H9 (cell line): ENCODE data around the gene ERC2. TPM values are rescaled to one million over a fixed set of nuclear protein-coding genes. Genes with fewer than 3 reads are reported as not detected.

Experiments used
- DNase-seq: peaks from one replicate; pipeline ENCODE4 v3.0.0-alpha.2; 2017
- H2AFZ ChIP-seq: one replicate; pipeline ENCODE4 v1.6.1; 2013; ENCODE audit warnings: mild to moderate bottlenecking, low read length, control low read depth, moderate library complexity
- H2AK5ac ChIP-seq: 2 replicates; pipeline ENCODE4 v1.6.1; 2013; ENCODE audit warnings: low read length, control low read depth, mixed read lengths; ENCODE audit not compliant: insufficient read length
- H2BK120ac ChIP-seq: one replicate; pipeline ENCODE4 v1.6.1; 2013; ENCODE audit warnings: low read depth, mild to moderate bottlenecking, low read length, control low read depth, inconsistent platforms; ENCODE audit not compliant: poor library complexity, severe bottlenecking
- H2BK12ac ChIP-seq: 2 replicates; pipeline ENCODE4 v1.6.1; 2013; ENCODE audit warnings: low read length, control low read depth, mixed read lengths, low read depth; ENCODE audit not compliant: insufficient read length
- H2BK15ac ChIP-seq: 2 replicates; pipeline ENCODE4 v1.6.1; 2013; ENCODE audit warnings: low read depth, low read length, control low read depth
- H2BK20ac ChIP-seq: one replicate; pipeline ENCODE4 v1.6.1; 2013; ENCODE audit warnings: low read depth, mild to moderate bottlenecking, low read length, control low read depth, inconsistent platforms; ENCODE audit not compliant: poor library complexity, severe bottlenecking
- H2BK5ac ChIP-seq: 2 replicates; pipeline ENCODE4 v1.6.1; 2013; ENCODE audit warnings: low read length, control low read depth, mixed read lengths; ENCODE audit not compliant: insufficient read length
- H3K14ac ChIP-seq: 2 replicates; pipeline ENCODE4 v1.6.1; 2013; ENCODE audit warnings: low read length, control low read depth; ENCODE audit not compliant: insufficient read depth
- H3K18ac ChIP-seq: 2 replicates; pipeline ENCODE4 v1.6.1; 2013; ENCODE audit warnings: low read depth, mild to moderate bottlenecking, mixed read lengths, low read length, control low read depth; ENCODE audit not compliant: insufficient read length
- H3K23ac ChIP-seq: 2 replicates; pipeline ENCODE4 v1.6.1; 2013; ENCODE audit warnings: low read length, control low read depth, mixed read lengths, low read depth; ENCODE audit not compliant: insufficient read length
- H3K23me2 ChIP-seq: 2 replicates; pipeline ENCODE4 v1.6.1; 2013; ENCODE audit warnings: low read depth, mild to moderate bottlenecking, mixed read lengths, low read length, control low read depth; ENCODE audit not compliant: insufficient read length, poor library complexity, severe bottlenecking
- H3K27ac ChIP-seq: 2 replicates; pipeline ENCODE4 v1.5.1; 2013; ENCODE audit warnings: low read length, control low read depth, mixed read lengths, low read depth; ENCODE audit not compliant: insufficient read length
- H3K27me3 ChIP-seq: 2 replicates; pipeline ENCODE4 v1.6.1; 2013; ENCODE audit warnings: low read length, control low read depth, inconsistent platforms; ENCODE audit not compliant: insufficient read depth
- H3K4ac ChIP-seq: 2 replicates; pipeline ENCODE4 v1.6.1; 2013; ENCODE audit warnings: low read depth, mild to moderate bottlenecking, control low read depth, inconsistent platforms, low read length, moderate library complexity
- H3K4me1 ChIP-seq: 2 replicates; pipeline ENCODE4 v1.6.1; 2013; ENCODE audit warnings: low read length, control low read depth, inconsistent platforms; ENCODE audit not compliant: insufficient read depth
- H3K4me2 ChIP-seq: 2 replicates; pipeline ENCODE4 v1.6.1; 2013; ENCODE audit warnings: low read length, control low read depth, mixed read lengths; ENCODE audit not compliant: insufficient read length, insufficient read depth
- H3K56ac ChIP-seq: 2 replicates; pipeline ENCODE4 v1.6.1; 2013; ENCODE audit warnings: low read depth, mild to moderate bottlenecking, mixed read lengths, low read length, control low read depth; ENCODE audit not compliant: insufficient read length
- H3K79me1 ChIP-seq: 2 replicates; pipeline ENCODE4 v1.6.1; 2013; ENCODE audit warnings: low read depth, mild to moderate bottlenecking, moderate library complexity, low read length, control low read depth, inconsistent platforms; ENCODE audit not compliant: insufficient read depth, poor library complexity, severe bottlenecking
- H3K79me2 ChIP-seq: 2 replicates; pipeline ENCODE4 v1.6.1; 2013; ENCODE audit warnings: low read length, control low read depth, inconsistent platforms; ENCODE audit not compliant: insufficient read depth
- H3K9ac ChIP-seq: 2 replicates; pipeline ENCODE4 v1.6.1; 2013; ENCODE audit warnings: low read length, control low read depth, mixed read lengths; ENCODE audit not compliant: insufficient read length; ENCODE audit errors: extremely low read depth
- H3K9me3 ChIP-seq: one replicate; pipeline ENCODE4 v1.6.1; 2013; ENCODE audit warnings: low read depth, low read length, inconsistent platforms; ENCODE audit not compliant: control insufficient read depth
- H3T11ph ChIP-seq: one replicate; pipeline ENCODE4 v1.6.1; 2013; ENCODE audit warnings: mild to moderate bottlenecking, low read length, control low read depth, inconsistent platforms
- H4K20me1 ChIP-seq: one replicate; pipeline ENCODE4 v1.6.1; 2013; ENCODE audit not compliant: control insufficient read depth, insufficient read length, insufficient read depth
- H4K5ac ChIP-seq: 2 replicates; pipeline ENCODE4 v1.6.1; 2013; ENCODE audit warnings: low read depth, mild to moderate bottlenecking, mixed read lengths, low read length, control low read depth; ENCODE audit not compliant: insufficient read length
- H4K8ac ChIP-seq: replicated peaks from 2 replicates; pipeline ENCODE4 v1.6.1; 2013; ENCODE audit warnings: low read length, control low read depth, mixed read lengths, low read depth; ENCODE audit not compliant: insufficient read length
- H4K91ac ChIP-seq: 2 replicates; pipeline ENCODE4 v1.6.1; 2013; ENCODE audit warnings: low read depth, mild to moderate bottlenecking, moderate library complexity, mixed read lengths, low read length, control low read depth; ENCODE audit not compliant: insufficient read length
- H3K27ac Mint-ChIP-seq, 3 experiments: 2 replicates in 2 of 3; 3 replicates in 1 of 3; pipeline ENCODE4 v1.8.0; 2020 to 2021; ENCODE audit warnings: mixed read lengths in 3 of 3, mild to moderate bottlenecking in 1 of 3, moderate library complexity in 1 of 3
- H3K27me3 Mint-ChIP-seq: 2 replicates; pipeline ENCODE4 v1.8.0; 2021; ENCODE audit warnings: low read depth, mild to moderate bottlenecking, moderate library complexity, mixed read lengths
- H3K36me3 Mint-ChIP-seq, 3 experiments: 2 replicates in 2 of 3; 3 replicates in 1 of 3; pipeline ENCODE4 v1.8.0; 2020 to 2021; ENCODE audit warnings: low read depth in 3 of 3, mixed read lengths in 3 of 3; ENCODE audit not compliant: insufficient read depth in 1 of 3
- H3K4me1 Mint-ChIP-seq, 2 experiments: 2 replicates each; pipeline ENCODE4 v1.8.0; 2020; ENCODE audit warnings: mixed read lengths in 2 of 2
- H3K4me3 Mint-ChIP-seq, 2 experiments: 2 replicates in 1 of 2; 3 replicates in 1 of 2; pipeline ENCODE4 v1.8.0; 2020 to 2021; ENCODE audit warnings: mild to moderate bottlenecking in 2 of 2, mixed read lengths in 2 of 2, moderate library complexity in 1 of 2
- H3K9me3 Mint-ChIP-seq, 2 experiments: 2 replicates in 1 of 2; 3 replicates in 1 of 2; pipeline ENCODE4 v1.8.0; 2020; ENCODE audit warnings: mild to moderate bottlenecking in 2 of 2, mixed read lengths in 2 of 2, moderate library complexity in 1 of 2
- CTCF ChIP-seq: fragments of 200-600 bp; sonication (generic); conservative IDR thresholded peaks from 3 replicates; pipeline ENCODE4 v1.8.0; 2021; ENCODE audit warnings: antibody characterized with exemption, mild to moderate bottlenecking
- WGBS: extraction: QIAGEN DNeasy Blood & Tissue Kit; methylation state at CpG from one replicate; pipeline ENCODE4 v1.1.7; 2013; ENCODE audit warnings: missing lambda C conversion rate, low lambda C conversion rate, mixed read lengths; ENCODE audit not compliant: insufficient read length; ENCODE audit errors: extremely low coverage; 5-methylcytosine and 5-hydroxymethylcytosine counted together
- total RNA-seq: library from RNA; stranded (reverse); gene quantifications from 2 replicates; pipeline ENCODE4 v1.2.1, GENCODE V29; 2021

The ERC2 gene
- total RNA-seq, 1 experiment from 2014 or later, result 15.4 TPM

- Mint-ChIP-seq H3K27ac (no peak overlapping the region), H3K4me1 (peaks cover 63 to 68% of the 10 kb centered on the region in 2 experiments), H3K36me3 (peaks cover 3 to 16% (median 12%) of the 10 kb centered on the region in 3 experiments; a peak in 5 of 7 replicates), H3K9me3 (peaks cover 0 to 12% of the 10 kb centered on the region in 2 experiments; a peak in 3 of 5 replicates), H3K27me3 (no peaks in the 10 kb centered on the region), H3K4me3 (no peak overlapping the region)
- Histone ChIP-seq H3K27me3 (no peaks in the 10 kb centered on the region), H2BK5ac (no peak overlapping the region), H2BK20ac (no peak overlapping the region), H3K79me2 (no peaks in the 10 kb centered on the region), H3K4me1 (peaks cover 19% of the 10 kb centered on the region; the same call in 1 of the 2 replicates), H2BK15ac (no peak overlapping the region), H3K56ac (no peak overlapping the region), H4K91ac (no peak overlapping the region), H3K23me2 (no peaks in the 10 kb centered on the region), H3K18ac (no peak overlapping the region), H4K5ac (no peak overlapping the region), H2AFZ (no peak overlapping the region), H3K9ac (no peak overlapping the region), H3K79me1 (no peaks in the 10 kb centered on the region), H3K4ac (no peak overlapping the region), H3K9me3 (no peaks in the 10 kb centered on the region), H4K8ac (no peak overlapping the region), H2AK5ac (no peak overlapping the region), H3K14ac (no peak overlapping the region), H3T11ph (no peak overlapping the region), H3K4me2 (no peak overlapping the region), H3K23ac (no peak overlapping the region), H4K20me1 (no peaks in the 10 kb centered on the region), H2BK12ac (no peak overlapping the region), H3K27ac (no peak overlapping the region), H2BK120ac (no peak overlapping the region)
- DNase-seq, result no peak
- no peak for TF ChIP-seq CTCF
- WGBS, result no CpG with 5 or more reads among the region's 1 CpG
Observed at GRCh38 chr3:56113231-56113630, 355.0 kb downstream of the ERC2 start.
